Left lung (tissue), 10 donors: Measurements from ENCODE around the gene NBAS. TPM values are rescaled to one million over a fixed set of nuclear protein-coding genes. Genes with fewer than 3 reads are reported as not detected.

Experiments used
- ATAC-seq: fragments of 200-7000 bp; cut with Tn5 transposase; one replicate; pipeline ENCODE4 v1.9.1; 2020; ENCODE audit warnings: moderate library complexity
- DNase-seq, 4 donors: peaks; one replicate each; pipeline ENCODE4 v3.0.0-alpha.2; 2013 to 2020
- H3K27ac ChIP-seq, 2 donors: fragments of 200-600 bp; sonication (generic) in 1 of 2; one replicate each; pipeline versions ENCODE4 v1.5.0 to v1.8.0; 2020 to 2021
- H3K27me3 ChIP-seq, 2 donors: fragments of 200-600 bp; sonication (generic) in 1 of 2; one replicate each; pipeline versions ENCODE4 v1.5.0 to v1.8.0; 2020 to 2021
- H3K36me3 ChIP-seq, 2 donors: fragments of 200-600 bp; sonication (generic) in 1 of 2; one replicate each; pipeline versions ENCODE4 v1.5.0 to v1.8.0; 2020 to 2021
- H3K4me1 ChIP-seq, 2 donors: fragments of 200-600 bp; one replicate each; pipeline ENCODE4 v1.8.0; 2021
- H3K4me3 ChIP-seq, 2 donors: fragments of 200-600 bp; sonication (generic) in 1 of 2; one replicate each; pipeline versions ENCODE4 v1.5.0 to v1.8.0; 2020 to 2021; ENCODE audit warnings: mild to moderate bottlenecking in 1 of 2
- H3K9me3 ChIP-seq, 2 donors: fragments of 200-600 bp; sonication (generic) in 1 of 2; one replicate each; pipeline versions ENCODE4 v1.5.0 to v1.8.0; 2020 to 2021
- intact Hi-C, 2 donors: fragments of 100-400 bp; cut with DNase I; formaldehyde crosslinking; loops; one replicate each; pipeline versions ENCODE4 v1.11.2 to v1.14.2; 2022
- polyA plus RNA-seq, 6 donors: library from polyadenylated mRNA; unstranded; fragments of 120-200 nt; gene quantifications; one replicate each; pipeline ENCODE4 v1.2.1, GENCODE V29; 2013; ENCODE audit not compliant: insufficient read length in 6 of 6
- total RNA-seq, 2 donors: library from RNA; stranded (reverse); fragmentation: NEBNext Ultra II Directional; extraction: Animal tissue kit (Norgen Biotek cat#: 25700); gene quantifications; one replicate each; pipeline ENCODE4 v1.2.1, GENCODE V29; 2021
- TF ChIP-seq, protein P1 (sequence below), 2 donors: fragments of 200-600 bp; sonication (generic) in 1 of 2; IDR thresholded peaks; one replicate each; pipeline versions ENCODE4 v1.5.0 to v1.8.0; 2021; ENCODE audit warnings: antibody characterized with exemption in 2 of 2
- donor health status: DM: no; HTN: yes; CAD: no.
- donor health status: DM: no; HTN: no; CAD: no.

Gene NBAS
- total and polyA plus RNA-seq, 8 donors: 36.6 to 57.4 (median 46.3) TPM

- Histone ChIP-seq H3K27ac (no peak overlapping the region), H3K4me3 (no peak overlapping the region), H3K9me3 (no peaks in the 10 kb centered on the region), H3K4me1 (peaks cover 7 to 25% of the 10 kb centered on the region in 2 donors), H3K36me3 (peaks cover 0 to 62% of the 10 kb centered on the region in 2 donors), H3K27me3 (no peaks in the 10 kb centered on the region)
- ATAC-seq (no peak), DNase-seq (no peak)
- intact Hi-C loops: no loop called here
- TF ChIP-seq, protein P1, sequence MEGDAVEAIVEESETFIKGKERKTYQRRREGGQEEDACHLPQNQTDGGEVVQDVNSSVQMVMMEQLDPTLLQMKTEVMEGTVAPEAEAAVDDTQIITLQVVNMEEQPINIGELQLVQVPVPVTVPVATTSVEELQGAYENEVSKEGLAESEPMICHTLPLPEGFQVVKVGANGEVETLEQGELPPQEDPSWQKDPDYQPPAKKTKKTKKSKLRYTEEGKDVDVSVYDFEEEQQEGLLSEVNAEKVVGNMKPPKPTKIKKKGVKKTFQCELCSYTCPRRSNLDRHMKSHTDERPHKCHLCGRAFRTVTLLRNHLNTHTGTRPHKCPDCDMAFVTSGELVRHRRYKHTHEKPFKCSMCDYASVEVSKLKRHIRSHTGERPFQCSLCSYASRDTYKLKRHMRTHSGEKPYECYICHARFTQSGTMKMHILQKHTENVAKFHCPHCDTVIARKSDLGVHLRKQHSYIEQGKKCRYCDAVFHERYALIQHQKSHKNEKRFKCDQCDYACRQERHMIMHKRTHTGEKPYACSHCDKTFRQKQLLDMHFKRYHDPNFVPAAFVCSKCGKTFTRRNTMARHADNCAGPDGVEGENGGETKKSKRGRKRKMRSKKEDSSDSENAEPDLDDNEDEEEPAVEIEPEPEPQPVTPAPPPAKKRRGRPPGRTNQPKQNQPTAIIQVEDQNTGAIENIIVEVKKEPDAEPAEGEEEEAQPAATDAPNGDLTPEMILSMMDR (IDR thresholded peaks at IDR 0.05): no peak
Measured at GRCh38 chr2:15596350-15596749, 35.2 kb upstream of the NBAS start.

GRCh38 chr2:15595936-15596335 lies 34.8 kb upstream of the NBAS start:
- Histone ChIP-seq H3K4me1 (peaks cover 7 to 29% of the 10 kb centered on the region in 2 donors), H3K36me3 (peaks cover 0 to 58% of the 10 kb centered on the region in 2 donors), H3K27ac (no peak overlapping the region), H3K27me3 (no peaks in the 10 kb centered on the region), H3K9me3 (no peaks in the 10 kb centered on the region), H3K4me3 (no peak overlapping the region)
- TF ChIP-seq, protein P1 (IDR thresholded peaks at IDR 0.05): no peak
- DNase-seq (no peak), ATAC-seq (no peak)
- intact Hi-C loops: no loop called here

DNA sequence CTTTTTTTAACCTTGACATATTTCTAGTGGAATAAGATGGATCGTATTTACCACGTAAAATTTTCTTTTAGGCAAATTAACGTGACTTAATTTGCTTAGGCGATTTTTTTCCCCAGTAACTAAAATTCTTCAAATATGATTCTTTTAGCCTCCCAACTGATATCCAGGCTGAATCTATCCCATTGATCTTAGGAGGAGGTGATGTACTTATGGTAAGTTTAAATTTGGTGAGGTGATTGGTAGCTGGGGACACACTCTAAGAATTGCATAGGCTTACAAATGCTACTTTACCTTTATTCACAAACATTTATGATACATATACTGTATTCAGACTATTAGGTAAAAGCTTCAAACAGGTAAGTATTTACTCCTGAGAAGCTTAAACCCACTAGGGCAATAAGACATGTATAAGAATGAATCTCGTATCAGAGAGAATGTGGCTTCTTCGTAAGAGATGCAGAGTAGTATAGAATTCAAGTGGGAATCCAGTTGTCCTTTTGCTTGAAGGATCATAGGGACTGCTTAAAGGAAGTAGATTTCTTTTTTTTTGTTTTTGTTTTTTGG lies 34.3 kb upstream of the NBAS start:
- no peak for ATAC-seq
- Histone ChIP-seq H3K9me3 (no peaks in the 10 kb centered on the region), H3K4me3 (no peak overlapping the region), H3K27me3 (no peaks in the 10 kb centered on the region), H3K36me3 (peaks cover 0 to 53% of the 10 kb centered on the region in 2 donors), H3K27ac (no peak overlapping the region), H3K4me1 (peaks cover 7 to 30% of the 10 kb centered on the region in 2 donors)
- TF ChIP-seq, protein P1 (IDR thresholded peaks at IDR 0.05): no peak
- intact Hi-C loops: no loop called here
- no peak for DNase-seq

- ATAC-seq (no peak), DNase-seq (no peak)
- intact Hi-C loops: no loop called here
- H3K9me3 ChIP-seq: no peaks in the 10 kb centered on the region
- no peak overlapping the region for H3K4me3 ChIP-seq
- H3K4me1 ChIP-seq: peaks cover 7 to 30% of the 10 kb centered on the region in 2 donors
- H3K27me3 ChIP-seq: no peaks in the 10 kb centered on the region
- TF ChIP-seq, protein P1 (IDR thresholded peaks at IDR 0.05): no peak
- peaks cover 0 to 45% of the 10 kb centered on the region in 2 donors for H3K36me3 ChIP-seq
- no peak overlapping the region for H3K27ac ChIP-seq
Measured at GRCh38 chr2:15594291-15595256, 33.4 kb upstream of the NBAS start.

GRCh38 chr2:15593327-15593705 lies 32.2 kb upstream of the NBAS start:
- H3K4me3 ChIP-seq: peak overlapping the region in 1 of 2 donors; percentile 70
- no peak for ATAC-seq
- peaks cover 7 to 30% of the 10 kb centered on the region in 2 donors for H3K4me1 ChIP-seq

More at GRCh38 chr2:15593327-15593705, 32.2 kb upstream of the NBAS start:
- TF ChIP-seq, protein P1 (IDR thresholded peaks at IDR 0.05): no peak
- no peak overlapping the region for H3K27ac ChIP-seq
- intact Hi-C loops: no loop called here
- no peaks in the 10 kb centered on the region for H3K27me3 ChIP-seq
- no peak for DNase-seq
- H3K9me3 ChIP-seq: no peaks in the 10 kb centered on the region
- H3K36me3 ChIP-seq: peaks cover 0 to 32% of the 10 kb centered on the region in 2 donors
